Caco-2 (cell line): Measurements from ENCODE around the gene LTA4H. TPM values are rescaled to one million over a fixed set of nuclear protein-coding genes. Genes with fewer than 3 reads are reported as not detected.

Source experiments
- BruUV-seq: library from RNA; stranded (reverse); fragments of 400-500 nt; replicated peaks from 2 replicates; lab custom pipeline; 2021; lab: Mats Ljungman, UMichigan
- CTCF ChIA-PET: fragments of 300-600 bp; sonication (Branson Sonifier 250); formaldehyde crosslinking; loops from one replicate; lab custom pipeline; 2022; ENCODE audit warnings: antibody characterized with exemption; lab: Charles Lee
- POLR2A ChIA-PET: fragments of 300-600 bp; sonication (Branson Sonifier 250); formaldehyde crosslinking; loops from one replicate; lab custom pipeline; 2022; ENCODE audit warnings: antibody characterized with exemption; lab: Charles Lee
- DNase-seq, 2 experiments: peaks; one replicate each; pipeline versions ENCODE4 v3.0.0 to v3.0.0-alpha.2; 2020 to 2022
- H3K27me3 ChIP-seq: replicated peaks from 2 replicates; pipeline ENCODE4 v1.6.0; 2011; ENCODE audit warnings: low read length; ENCODE audit not compliant: control insufficient read depth, insufficient read depth
- H3K36me3 ChIP-seq: 2 replicates; pipeline ENCODE4 v1.5.1; 2011; ENCODE audit warnings: low read length; ENCODE audit not compliant: control insufficient read depth, insufficient read depth
- H3K4me1 ChIP-seq: fragments of 250-450 bp; sonication (Bioruptor Pico); 2 replicates; pipeline ENCODE4 v1.5.1; 2020; ENCODE audit warnings: mild to moderate bottlenecking
- H3K4me3 ChIP-seq: 2 replicates; pipeline ENCODE4 v1.5.1; 2011; ENCODE audit warnings: low read depth, mild to moderate bottlenecking, control low read depth, low read length
- H3K9me3 ChIP-seq: fragments of 250-450 bp; sonication (Bioruptor Pico); 2 replicates; pipeline ENCODE4 v1.5.1; 2020; ENCODE audit warnings: mild to moderate bottlenecking, moderate library complexity
- H3K27ac Mint-ChIP-seq: one replicate; pipeline ENCODE4 v1.8.0; 2022; ENCODE audit warnings: mixed read lengths; ENCODE audit not compliant: unreplicated experiment
- H3K27me3 Mint-ChIP-seq: one replicate; pipeline ENCODE4 v1.8.0; 2022; ENCODE audit warnings: mixed read lengths; ENCODE audit not compliant: insufficient read depth, unreplicated experiment
- H3K36me3 Mint-ChIP-seq: one replicate; pipeline ENCODE4 v1.8.0; 2022; ENCODE audit warnings: mild to moderate bottlenecking, mixed read lengths; ENCODE audit not compliant: insufficient read depth, unreplicated experiment
- H3K4me1 Mint-ChIP-seq: one replicate; pipeline ENCODE4 v1.8.0; 2022; ENCODE audit warnings: low read depth, mixed read lengths; ENCODE audit not compliant: unreplicated experiment
- H3K4me3 Mint-ChIP-seq: one replicate; pipeline ENCODE4 v1.8.0; 2022; ENCODE audit warnings: mild to moderate bottlenecking, moderate library complexity, mixed read lengths; ENCODE audit not compliant: unreplicated experiment
- H3K9me3 Mint-ChIP-seq: one replicate; pipeline ENCODE4 v1.8.0; 2022; ENCODE audit warnings: mixed read lengths; ENCODE audit not compliant: unreplicated experiment
- intact Hi-C: fragments of 100-400 bp; cut with micrococcal nuclease; formaldehyde crosslinking; loops from one replicate; pipeline ENCODE4 v1.10.0; 2022; ENCODE audit not compliant: unreplicated experiment
- total RNA-seq: library from RNA; stranded (reverse); gene quantifications from 2 replicates; pipeline ENCODE4 v1.2.3, GENCODE V29; 2022
- TF ChIP-seq, protein P1 (sequence below), 2 experiments: fragments of 200-600 bp in 1 of 2; IDR thresholded peaks; 1 replicate in 1 of 2; 2 replicates in 1 of 2; pipeline versions ENCODE4 v1.5.1 to v1.8.0; 2011 to 2022; ENCODE audit warnings: antibody characterized with exemption in 1 of 2, control low read depth in 1 of 2, inconsistent platforms in 1 of 2, low read depth in 1 of 2, low read length in 1 of 2, mild to moderate bottlenecking in 1 of 2, moderate library complexity in 1 of 2; ENCODE audit not compliant: insufficient read depth in 1 of 2, severe bottlenecking in 1 of 2, unreplicated experiment in 1 of 2

Gene LTA4H
- total RNA-seq, 1 experiment from 2014 or later: 56.7 TPM

DNA sequence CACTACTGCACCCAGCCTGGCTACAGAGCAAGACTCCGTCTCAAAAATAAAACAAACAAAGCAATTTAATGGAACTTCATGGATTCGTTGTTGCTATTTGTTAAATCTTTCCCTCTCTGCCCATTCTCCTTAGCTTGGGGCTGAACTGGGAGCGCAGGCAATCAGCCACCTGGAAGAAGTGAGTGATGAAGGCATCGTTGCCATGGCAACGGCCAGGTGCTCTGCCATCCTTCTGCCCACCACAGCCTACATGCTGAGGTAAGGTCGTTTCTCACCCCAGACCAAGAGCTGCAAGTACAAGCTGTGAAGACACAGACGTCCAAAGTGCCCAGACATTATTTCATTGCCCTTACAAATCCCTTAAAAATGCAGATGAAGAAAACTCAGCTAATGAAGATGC is 73.2 kb downstream of the LTA4H start:
- TF ChIP-seq, protein P1, sequence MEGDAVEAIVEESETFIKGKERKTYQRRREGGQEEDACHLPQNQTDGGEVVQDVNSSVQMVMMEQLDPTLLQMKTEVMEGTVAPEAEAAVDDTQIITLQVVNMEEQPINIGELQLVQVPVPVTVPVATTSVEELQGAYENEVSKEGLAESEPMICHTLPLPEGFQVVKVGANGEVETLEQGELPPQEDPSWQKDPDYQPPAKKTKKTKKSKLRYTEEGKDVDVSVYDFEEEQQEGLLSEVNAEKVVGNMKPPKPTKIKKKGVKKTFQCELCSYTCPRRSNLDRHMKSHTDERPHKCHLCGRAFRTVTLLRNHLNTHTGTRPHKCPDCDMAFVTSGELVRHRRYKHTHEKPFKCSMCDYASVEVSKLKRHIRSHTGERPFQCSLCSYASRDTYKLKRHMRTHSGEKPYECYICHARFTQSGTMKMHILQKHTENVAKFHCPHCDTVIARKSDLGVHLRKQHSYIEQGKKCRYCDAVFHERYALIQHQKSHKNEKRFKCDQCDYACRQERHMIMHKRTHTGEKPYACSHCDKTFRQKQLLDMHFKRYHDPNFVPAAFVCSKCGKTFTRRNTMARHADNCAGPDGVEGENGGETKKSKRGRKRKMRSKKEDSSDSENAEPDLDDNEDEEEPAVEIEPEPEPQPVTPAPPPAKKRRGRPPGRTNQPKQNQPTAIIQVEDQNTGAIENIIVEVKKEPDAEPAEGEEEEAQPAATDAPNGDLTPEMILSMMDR (IDR thresholded peaks at IDR 0.05; ENCODE audit: insufficient read depth in 1 of 2, low read depth in 1 of 2, low read length in 1 of 2, severe bottlenecking in 1 of 2, unreplicated experiment in 1 of 2): no peak
- intact Hi-C loops: loop anchor here (10.0 kb wide), 1 partner anchor 377 kb away; no protein-coding TSS in a partner anchor
- H3K4me3 Mint-ChIP-seq: no peak overlapping the region
- H3K9me3 Mint-ChIP-seq: no peaks in the 10 kb centered on the region
- POLR2A ChIA-PET: no interaction called here
- no peaks in the 10 kb centered on the region for H3K36me3 ChIP-seq
- H3K27me3 Mint-ChIP-seq: peaks cover 5% of the 10 kb centered on the region
- no peak overlapping the region for H3K27ac Mint-ChIP-seq
- no TSS peak for BruUV-seq
- peaks cover 13% of the 10 kb centered on the region for H3K4me1 ChIP-seq
- CTCF ChIA-PET: no interaction called here
- no peak overlapping the region for H3K4me3 ChIP-seq
- no peaks in the 10 kb centered on the region for H3K9me3 ChIP-seq
- peaks cover 15% of the 10 kb centered on the region for H3K4me1 Mint-ChIP-seq
- H3K27me3 ChIP-seq: no peaks in the 10 kb centered on the region
- H3K36me3 Mint-ChIP-seq: no peaks in the 10 kb centered on the region
- DNase-seq: no peak

DNA sequence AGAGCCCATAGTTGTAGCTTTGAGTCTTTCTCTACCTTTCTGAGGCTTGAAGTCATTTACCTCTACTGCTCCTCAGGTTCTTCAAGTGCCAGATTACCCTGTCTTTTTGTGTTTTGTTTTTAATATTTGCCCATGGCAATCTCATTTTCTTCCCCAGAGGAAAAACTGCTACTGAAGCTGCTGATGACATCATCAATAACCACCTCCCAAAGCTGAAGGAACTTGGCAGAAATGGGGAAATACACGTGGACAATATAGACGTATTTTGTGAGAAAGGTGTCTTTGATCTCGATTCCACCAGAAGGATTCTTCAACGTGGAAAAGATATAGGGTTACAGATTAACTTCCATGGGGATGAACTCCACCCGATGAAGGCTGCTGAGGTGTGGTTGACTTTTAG is 75.1 kb downstream of the LTA4H start:
- TF ChIP-seq, protein P1 (IDR thresholded peaks at IDR 0.05; ENCODE audit: insufficient read depth in 1 of 2, low read depth in 1 of 2, low read length in 1 of 2, severe bottlenecking in 1 of 2, unreplicated experiment in 1 of 2): no peak
- intact Hi-C loops: loop anchor here (10.0 kb wide), 1 partner anchor 375 kb away; no protein-coding TSS in a partner anchor
- H3K36me3 ChIP-seq: no peaks in the 10 kb centered on the region
- ChIA-PET CTCF (interaction anchor here (0.7 kb wide), 1 partner anchor 48 kb away, joined by 3 read pairs; no protein-coding TSS in a partner anchor), POLR2A (no interaction called here)
- H3K9me3 ChIP-seq: no peaks in the 10 kb centered on the region
- H3K27me3 ChIP-seq: no peaks in the 10 kb centered on the region
- DNase-seq: no peak
- H3K4me3 ChIP-seq: no peak overlapping the region
- no TSS peak for BruUV-seq
- H3K4me1 Mint-ChIP-seq: no peaks in the 10 kb centered on the region
- H3K36me3 Mint-ChIP-seq: no peaks in the 10 kb centered on the region
- peaks cover 5% of the 10 kb centered on the region for H3K27me3 Mint-ChIP-seq
- no peak overlapping the region for H3K27ac Mint-ChIP-seq
- H3K4me3 Mint-ChIP-seq: no peak overlapping the region
- H3K9me3 Mint-ChIP-seq: no peaks in the 10 kb centered on the region
- H3K4me1 ChIP-seq: no peaks in the 10 kb centered on the region

DNA sequence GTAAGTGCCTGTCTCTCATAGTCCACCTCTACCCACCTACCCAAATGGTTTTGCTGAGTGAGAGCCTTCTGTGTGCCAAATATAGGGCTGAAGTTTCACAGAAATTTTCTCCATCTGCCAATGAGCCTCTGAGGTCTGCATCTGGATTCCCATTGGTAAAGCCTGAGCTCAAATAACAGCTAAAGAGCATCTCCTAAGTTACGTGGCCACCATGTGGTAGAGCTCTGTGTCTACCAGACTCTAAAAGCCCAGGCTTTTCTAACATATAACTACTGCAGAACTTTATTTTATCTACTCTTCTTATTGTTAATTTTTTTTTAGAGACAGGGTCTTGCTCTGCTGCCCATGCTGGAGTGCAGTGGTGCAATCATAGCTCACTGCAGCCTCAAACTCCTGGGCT is 76.3 kb downstream of the LTA4H start:
- peak in 1 of 2 experiments; percentile 28 for DNase-seq
- intact Hi-C loops: loop anchor here (1.0 kb wide), 3 partner anchors 40 to 139 kb away; no protein-coding TSS in a partner anchor
- no peaks in the 10 kb centered on the region for H3K9me3 Mint-ChIP-seq
- H3K36me3 Mint-ChIP-seq: no peaks in the 10 kb centered on the region
- Histone ChIP-seq H3K4me3 (no peak overlapping the region), H3K4me1 (no peaks in the 10 kb centered on the region), H3K9me3 (no peaks in the 10 kb centered on the region), H3K27me3 (no peaks in the 10 kb centered on the region), H3K36me3 (no peaks in the 10 kb centered on the region)
- POLR2A ChIA-PET: no interaction called here
- no peak overlapping the region for H3K4me3 Mint-ChIP-seq
- H3K27me3 Mint-ChIP-seq: peaks cover 5% of the 10 kb centered on the region
- H3K4me1 Mint-ChIP-seq: no peaks in the 10 kb centered on the region
- TF ChIP-seq, protein P1 (IDR thresholded peaks at IDR 0.05; ENCODE audit: insufficient read depth in 1 of 2, low read depth in 1 of 2, low read length in 1 of 2, severe bottlenecking in 1 of 2, unreplicated experiment in 1 of 2): peak; percentile 15 to 33
- no TSS peak for BruUV-seq
- no peak overlapping the region for H3K27ac Mint-ChIP-seq
- CTCF ChIA-PET: interaction anchor here (0.7 to 1.4 kb wide), 6 partner anchors 16 to 376 kb away, joined by 3 to 23 read pairs (median 6); partner anchors contain the start of genes AMDHD1 and CCDC38
